Measurements from ENCODE around the gene STARD7.

DNA sequence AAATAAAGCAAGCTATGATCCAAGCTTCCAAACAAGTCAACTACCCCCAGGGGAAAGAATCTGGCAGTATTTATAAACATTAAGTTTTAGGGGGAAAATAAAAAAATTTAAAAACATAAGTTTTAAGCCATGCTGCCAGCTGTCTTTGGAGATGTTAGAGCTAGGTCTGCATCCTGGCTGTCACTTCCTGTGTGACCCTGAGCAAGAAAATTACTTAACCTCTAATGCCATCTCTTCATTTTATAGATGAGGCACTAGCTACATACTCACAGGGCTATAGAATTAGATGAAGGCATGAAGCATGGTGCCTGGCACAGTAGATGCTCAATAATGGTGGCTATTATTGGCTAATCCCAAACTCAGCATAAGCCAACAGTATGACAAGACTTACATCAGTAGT lies 28.1 kb downstream of the STARD7 start:
- TF ChIP-seq CTCF (IDR thresholded peaks at IDR 0.05; ENCODE audit: insufficient read depth, low read depth, low read length), result no peak
- TF ChIP-seq EZH2 (IDR thresholded peaks at IDR 0.05; ENCODE audit: insufficient read depth, low read length), result no peak

All from astrocyte (in vitro differentiated cells and primary cell).